Upper lobe of right lung (tissue), 1 donor: Measurements from ENCODE around the gene CYP8B1. TPM values are rescaled to one million over a fixed set of nuclear protein-coding genes. Genes with fewer than 3 reads are reported as not detected.

Source experiments
- ATAC-seq: fragments of 200-7000 bp; cut with Tn5 transposase; one replicate; pipeline ENCODE4 v1.9.1; 2020; ENCODE audit warnings: mild to moderate bottlenecking, moderate library complexity
- DNase-seq: peaks from one replicate; pipeline ENCODE4 v3.0.0-alpha.2; 2020
- H3K27ac ChIP-seq: fragments of 200-600 bp; one replicate; pipeline ENCODE4 v1.8.0; 2022
- H3K27me3 ChIP-seq: fragments of 200-600 bp; one replicate; pipeline ENCODE4 v1.8.0; 2022; ENCODE audit warnings: mild to moderate bottlenecking
- H3K36me3 ChIP-seq: fragments of 200-600 bp; one replicate; pipeline ENCODE4 v1.8.0; 2022
- H3K4me1 ChIP-seq: fragments of 200-600 bp; one replicate; pipeline ENCODE4 v1.8.0; 2022
- H3K4me3 ChIP-seq: fragments of 200-600 bp; one replicate; pipeline ENCODE4 v1.8.0; 2022; ENCODE audit warnings: mild to moderate bottlenecking
- H3K9me3 ChIP-seq: fragments of 200-600 bp; one replicate; pipeline ENCODE4 v1.8.0; 2022
- CTCF ChIP-seq: fragments of 200-600 bp; IDR thresholded peaks from one replicate; pipeline ENCODE4 v1.8.0; 2022; ENCODE audit warnings: antibody characterized with exemption
- intact Hi-C: fragments of 100-400 bp; cut with DNase I; formaldehyde crosslinking; loops from one replicate; pipeline ENCODE4 v1.11.0; 2022
- long read RNA-seq: library from polyadenylated mRNA; unstranded; transcript quantifications from one replicate; pipeline ENCODE4 v2.0.0, GENCODE V29; 2021
- total RNA-seq: library from RNA; stranded (reverse); fragmentation: NEBNext Ultra II Directional; extraction: Animal tissue kit (Norgen Biotek cat#: 25700); gene quantifications from one replicate; pipeline ENCODE4 v1.2.1, GENCODE V29; 2021
- donor health status: DM: no; HTN: yes; CAD: no; lungs with severe emphysema.

CYP8B1 gene
- not detected for total RNA-seq
- long read RNA-seq, partial matches to known transcripts, result 0 of 1 reads
- long read RNA-seq, other reads (novel, unspliced or antisense), result 1 of 1 reads

- H3K27ac ChIP-seq, result no peak within 1 kb of the TSS
- intact Hi-C loops, result no loop called here
- no peaks in the 10 kb centered on the region for H3K27me3 ChIP-seq
- no peak for TF ChIP-seq CTCF
- H3K9me3 ChIP-seq, result no peaks in the 10 kb centered on the region
- no peak for DNase-seq
- no peaks in the 10 kb centered on the region for H3K4me1 ChIP-seq
- no peaks in the 10 kb centered on the region for H3K36me3 ChIP-seq
- ATAC-seq, result no peak
- no peak within 1 kb of the TSS for H3K4me3 ChIP-seq
Measured at GRCh38 chr3:42875325-42876151, at the start of gene CYP8B1. TSS of gene CYP8B1 (minus strand) at chr3:42875879. CDS start at chr3:42875816, 63 bp downstream.

GRCh38 chr3:42923606-42924005 is 47.9 kb upstream of the CYP8B1 start:
- no peak for TF ChIP-seq CTCF
- Histone ChIP-seq H3K4me1 (no peaks in the 10 kb centered on the region), H3K36me3 (no peaks in the 10 kb centered on the region), H3K27me3 (no peaks in the 10 kb centered on the region), H3K9me3 (peaks cover 2% of the 10 kb centered on the region), H3K4me3 (no peak overlapping the region), H3K27ac (no peak overlapping the region)
- ATAC-seq, result no peak
- intact Hi-C loops, result no loop called here
- DNase-seq, result no peak

DNA sequence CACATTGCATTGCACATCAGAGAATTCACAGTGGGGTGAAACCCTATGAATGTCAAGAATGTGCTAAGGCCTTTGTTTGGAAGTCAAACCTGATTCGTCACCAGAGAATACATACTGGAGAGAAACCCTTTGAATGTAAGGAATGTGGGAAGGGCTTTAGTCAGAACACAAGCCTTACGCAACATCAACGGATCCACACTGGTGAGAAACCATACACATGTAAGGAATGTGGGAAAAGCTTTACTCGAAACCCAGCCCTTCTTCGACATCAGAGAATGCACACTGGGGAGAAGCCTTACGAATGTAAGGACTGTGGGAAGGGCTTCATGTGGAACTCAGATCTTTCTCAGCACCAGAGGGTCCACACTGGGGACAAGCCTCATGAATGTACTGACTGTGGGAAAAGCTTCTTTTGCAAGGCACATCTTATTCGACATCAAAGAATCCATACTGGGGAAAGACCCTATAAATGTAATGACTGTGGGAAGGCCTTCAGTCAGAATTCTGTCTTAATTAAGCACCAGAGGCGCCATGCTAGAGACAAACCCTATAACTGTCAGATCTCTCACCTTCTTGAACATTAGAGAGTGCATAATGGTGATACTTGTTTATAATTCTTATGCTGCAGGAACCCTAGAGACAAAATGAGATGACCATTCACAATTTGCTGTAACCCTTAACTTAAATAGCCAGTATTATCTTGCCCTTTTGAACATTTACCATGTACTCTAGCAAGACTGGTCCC is 39.3 kb upstream of the CYP8B1 start:
- Histone ChIP-seq H3K27ac (no peak overlapping the region), H3K36me3 (peaks cover 19% of the 10 kb centered on the region), H3K27me3 (no peaks in the 10 kb centered on the region), H3K4me3 (no peak overlapping the region), H3K9me3 (peaks cover 68% of the 10 kb centered on the region), H3K4me1 (no peaks in the 10 kb centered on the region)
- ATAC-seq (no peak), DNase-seq (no peak)
- TF ChIP-seq CTCF, result no peak
- intact Hi-C loops, result no loop called here

DNA sequence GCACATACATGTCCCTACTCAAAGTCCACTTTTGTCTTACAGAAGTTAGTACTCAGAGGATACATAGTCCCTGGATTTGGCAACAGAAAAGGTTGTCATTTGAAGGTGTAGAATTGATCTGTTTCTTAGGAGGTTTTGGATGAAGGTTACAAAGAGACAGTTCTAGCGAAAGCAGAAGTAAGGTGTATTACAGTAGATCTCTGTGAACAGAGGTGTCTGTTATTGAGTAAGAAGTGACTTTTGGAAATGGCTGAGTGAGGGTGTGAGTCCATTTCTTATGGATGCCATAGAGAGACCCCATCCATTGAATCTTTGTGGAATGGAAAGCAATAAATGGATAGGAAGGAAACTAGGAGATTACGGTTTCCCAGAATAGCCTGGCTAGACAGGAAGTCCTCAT is 35.9 kb upstream of the CYP8B1 start:
- no peak for TF ChIP-seq CTCF
- no peaks in the 10 kb centered on the region for H3K4me1 ChIP-seq
- no peak for DNase-seq
- no peak overlapping the region for H3K27ac ChIP-seq
- peaks cover 45% of the 10 kb centered on the region for H3K9me3 ChIP-seq
- intact Hi-C loops, result no loop called here
- ATAC-seq, result no peak
- no peak overlapping the region for H3K4me3 ChIP-seq
- H3K36me3 ChIP-seq, result peaks cover 19% of the 10 kb centered on the region
- H3K27me3 ChIP-seq, result no peaks in the 10 kb centered on the region

- H3K36me3 ChIP-seq, result peaks cover 13% of the 10 kb centered on the region
Measured at GRCh38 chr3:42908675-42909074, 33.0 kb upstream of the CYP8B1 start.

More at GRCh38 chr3:42908675-42909074, 33.0 kb upstream of the CYP8B1 start:
- intact Hi-C loops, result no loop called here
- peaks cover 16% of the 10 kb centered on the region for H3K9me3 ChIP-seq
- no peak for TF ChIP-seq CTCF
- H3K4me1 ChIP-seq, result peaks cover 3% of the 10 kb centered on the region
- ATAC-seq (no peak), DNase-seq (no peak)
- no peak overlapping the region for H3K4me3 ChIP-seq
- H3K27ac ChIP-seq, result no peak overlapping the region
- no peaks in the 10 kb centered on the region for H3K27me3 ChIP-seq
